Activated CD4-positive, alpha-beta T cell treated with anti-CD3 and anti-CD28 coated beads for 24 hours (primary cell): Measurements from ENCODE around the gene TYSND1.
"Not testable (repeated sequence)": the region's sequence is repeated elsewhere in the genome, so short reads cannot be mapped to it uniquely, and the experiment has no call there.

Experiments used
- DNase-seq, 2 donors: peaks; one replicate each; pipeline ENCODE4 v3.0.0-alpha.2; 2020; ENCODE audit warnings: low read depth in 2 of 2

TYSND1 gene

GRCh38 chr10:70146489-70147258, at the start of gene TYSND1:
Gene TYSND1, minus strand, starts transcription at chr10:70146700. Its CDS starts 114 bp downstream, at chr10:70146586.
- peak; percentile 84 to 87 for DNase-seq

GRCh38 chr10:70193391-70193844, 46.9 kb upstream of the TYSND1 start:
- no peak for DNase-seq

- no peak for DNase-seq
Measured at GRCh38 chr10:70192326-70192968, 45.9 kb upstream of the TYSND1 start.

- DNase-seq: no peak
Measured at GRCh38 chr10:70191972-70192305, 45.4 kb upstream of the TYSND1 start.

GRCh38 chr10:70191161-70191971, 44.9 kb upstream of the TYSND1 start:
- DNase-seq: no peak

- DNase-seq: no peak
Measured at GRCh38 chr10:70190581-70190980, 44.1 kb upstream of the TYSND1 start.

- DNase-seq: no peak
Measured at GRCh38 chr10:70190102-70190501, 43.6 kb upstream of the TYSND1 start.

GRCh38 chr10:70188768-70189167, 42.3 kb upstream of the TYSND1 start:
- no peak for DNase-seq

GRCh38 chr10:70186571-70186970, 40.1 kb upstream of the TYSND1 start:
- no peak for DNase-seq

GRCh38 chr10:70186090-70186489, 39.6 kb upstream of the TYSND1 start:
- no peak for DNase-seq

- no peak for DNase-seq
Measured at GRCh38 chr10:70183304-70183703, 36.8 kb upstream of the TYSND1 start.

GRCh38 chr10:70179209-70179608, 32.7 kb upstream of the TYSND1 start:
- not testable (repeated sequence) for DNase-seq

- DNase-seq: no peak
Measured at GRCh38 chr10:70178139-70178725, 31.7 kb upstream of the TYSND1 start.

- no peak for DNase-seq
Measured at GRCh38 chr10:70176441-70176840, 29.9 kb upstream of the TYSND1 start.

- no peak for DNase-seq
Measured at GRCh38 chr10:70175516-70175915, 29.0 kb upstream of the TYSND1 start.

GRCh38 chr10:70174058-70174741, 27.7 kb upstream of the TYSND1 start:
- DNase-seq: no peak

GRCh38 chr10:70169649-70170364, 23.3 kb upstream of the TYSND1 start:
- DNase-seq: no peak

GRCh38 chr10:70169011-70169410, 22.5 kb upstream of the TYSND1 start:
- DNase-seq: no peak

GRCh38 chr10:70167246-70167645, 20.7 kb upstream of the TYSND1 start:
- no peak for DNase-seq

- no peak for DNase-seq
Measured at GRCh38 chr10:70166394-70166793, 19.9 kb upstream of the TYSND1 start.

GRCh38 chr10:70164163-70164562, 17.7 kb upstream of the TYSND1 start:
- DNase-seq: no peak
